ENCODE data around the gene WFDC5.

GRCh38 chr20:45157962-45158361 is 43.0 kb upstream of the WFDC5 start:
- TF ChIP-seq CTCF (IDR thresholded peaks at IDR 0.05), result no peak
- no peak for TF ChIP-seq POLR2A (IDR thresholded peaks at IDR 0.05)

Measured in thyroid gland (tissue), 4 donors.